HepG2 (cell line): ENCODE measurements around the gene SLC22A23.

ENCODE experiments used
- ARNT ChIP-seq: fragments of 450-650 bp; IDR thresholded peaks from 2 replicates; pipeline ENCODE4 v1.6.1; 2017
- FOXP1 ChIP-seq, 2 experiments: fragments of 450-650 bp in 1 of 2; IDR thresholded peaks; 2 replicates each; pipeline ENCODE4 v1.6.1; 2017 to 2018; ENCODE audit warnings: antibody characterized with exemption in 1 of 2
- JUND ChIP-seq: sonication (generic); formaldehyde crosslinking; IDR thresholded peaks from 2 replicates; pipeline ENCODE4 v1.8.0; 2022; ENCODE audit warnings: mild to moderate bottlenecking, missing genetic modification reagents
- MYNN ChIP-seq: sonication (generic); formaldehyde crosslinking; IDR thresholded peaks from 2 replicates; pipeline ENCODE4 v1.4.0; 2020; ENCODE audit warnings: mild to moderate bottlenecking, low read depth, missing genetic modification reagents
- ZFP37 ChIP-seq: sonication (generic); formaldehyde crosslinking; IDR thresholded peaks from 2 replicates; pipeline ENCODE4 v1.4.0; 2020; ENCODE audit warnings: missing genetic modification reagents, borderline replicate concordance
- ZNF407 ChIP-seq: sonication (generic); formaldehyde crosslinking; IDR thresholded peaks from one replicate; pipeline ENCODE4 v1.5.1; 2020; ENCODE audit warnings: mild to moderate bottlenecking, missing genetic modification reagents; ENCODE audit errors: not compliant biosample characterization
- ZNF501 ChIP-seq: sonication (generic); formaldehyde crosslinking; IDR thresholded peaks from 2 replicates; pipeline ENCODE4 v1.5.1; 2020; ENCODE audit warnings: mild to moderate bottlenecking, moderate library complexity, missing genetic modification reagents
- ZNF768 ChIP-seq: sonication (generic); formaldehyde crosslinking; IDR thresholded peaks from 2 replicates; pipeline ENCODE4 v1.4.0; 2020; ENCODE audit warnings: missing genetic modification reagents

GRCh38 chr6:3439961-3440360, 16.9 kb downstream of the SLC22A23 start:
- TF ChIP-seq ZNF407 (CRISPR knock-in tag) (no peak), FOXP1 (IDR thresholded peaks at IDR 0.05) (no peak), FOXP1 (CRISPR knock-in tag; IDR thresholded peaks at IDR 0.05) (no peak), JUND (CRISPR knock-in tag) (no peak), ZFP37 (CRISPR knock-in tag) (no peak), ZNF768 (CRISPR knock-in tag) (no peak), ARNT (no peak), ZNF501 (no peak), MYNN (CRISPR knock-in tag) (no peak)
